GM12872 (cell line): Measurements from ENCODE around the gene KITLG.

Experiments used
- TF ChIP-seq, protein P1 (sequence below): IDR thresholded peaks from 3 replicates; pipeline ENCODE4 v1.5.1; 2011; ENCODE audit warnings: low read depth, mild to moderate bottlenecking, low read length, moderate library complexity; ENCODE audit not compliant: insufficient read depth

The KITLG gene

GRCh38 chr12:88574278-88574677 is 6.0 kb downstream of the KITLG start:
- TF ChIP-seq, protein P1, sequence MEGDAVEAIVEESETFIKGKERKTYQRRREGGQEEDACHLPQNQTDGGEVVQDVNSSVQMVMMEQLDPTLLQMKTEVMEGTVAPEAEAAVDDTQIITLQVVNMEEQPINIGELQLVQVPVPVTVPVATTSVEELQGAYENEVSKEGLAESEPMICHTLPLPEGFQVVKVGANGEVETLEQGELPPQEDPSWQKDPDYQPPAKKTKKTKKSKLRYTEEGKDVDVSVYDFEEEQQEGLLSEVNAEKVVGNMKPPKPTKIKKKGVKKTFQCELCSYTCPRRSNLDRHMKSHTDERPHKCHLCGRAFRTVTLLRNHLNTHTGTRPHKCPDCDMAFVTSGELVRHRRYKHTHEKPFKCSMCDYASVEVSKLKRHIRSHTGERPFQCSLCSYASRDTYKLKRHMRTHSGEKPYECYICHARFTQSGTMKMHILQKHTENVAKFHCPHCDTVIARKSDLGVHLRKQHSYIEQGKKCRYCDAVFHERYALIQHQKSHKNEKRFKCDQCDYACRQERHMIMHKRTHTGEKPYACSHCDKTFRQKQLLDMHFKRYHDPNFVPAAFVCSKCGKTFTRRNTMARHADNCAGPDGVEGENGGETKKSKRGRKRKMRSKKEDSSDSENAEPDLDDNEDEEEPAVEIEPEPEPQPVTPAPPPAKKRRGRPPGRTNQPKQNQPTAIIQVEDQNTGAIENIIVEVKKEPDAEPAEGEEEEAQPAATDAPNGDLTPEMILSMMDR, result no peak

DNA sequence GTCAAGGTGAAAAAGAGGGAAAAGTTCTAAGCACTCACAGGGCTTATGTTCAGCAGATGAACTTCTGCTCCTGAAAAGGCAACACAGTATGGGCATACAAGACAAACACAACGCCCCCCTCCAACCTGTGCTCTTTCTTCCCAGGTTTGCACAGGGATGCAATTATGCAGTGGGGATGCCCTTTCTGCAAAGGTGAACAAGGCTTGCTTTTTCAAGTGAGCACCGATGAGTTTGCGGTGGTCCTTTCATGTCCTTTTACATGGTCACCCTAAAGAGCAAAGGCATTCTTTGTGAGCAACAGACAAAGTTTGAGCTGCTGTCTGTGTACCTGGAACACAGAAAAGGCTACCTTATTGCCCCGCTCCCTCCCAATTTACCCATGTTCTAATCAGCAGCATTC is 6.7 kb downstream of the KITLG start:
- TF ChIP-seq, protein P1, result no peak

DNA sequence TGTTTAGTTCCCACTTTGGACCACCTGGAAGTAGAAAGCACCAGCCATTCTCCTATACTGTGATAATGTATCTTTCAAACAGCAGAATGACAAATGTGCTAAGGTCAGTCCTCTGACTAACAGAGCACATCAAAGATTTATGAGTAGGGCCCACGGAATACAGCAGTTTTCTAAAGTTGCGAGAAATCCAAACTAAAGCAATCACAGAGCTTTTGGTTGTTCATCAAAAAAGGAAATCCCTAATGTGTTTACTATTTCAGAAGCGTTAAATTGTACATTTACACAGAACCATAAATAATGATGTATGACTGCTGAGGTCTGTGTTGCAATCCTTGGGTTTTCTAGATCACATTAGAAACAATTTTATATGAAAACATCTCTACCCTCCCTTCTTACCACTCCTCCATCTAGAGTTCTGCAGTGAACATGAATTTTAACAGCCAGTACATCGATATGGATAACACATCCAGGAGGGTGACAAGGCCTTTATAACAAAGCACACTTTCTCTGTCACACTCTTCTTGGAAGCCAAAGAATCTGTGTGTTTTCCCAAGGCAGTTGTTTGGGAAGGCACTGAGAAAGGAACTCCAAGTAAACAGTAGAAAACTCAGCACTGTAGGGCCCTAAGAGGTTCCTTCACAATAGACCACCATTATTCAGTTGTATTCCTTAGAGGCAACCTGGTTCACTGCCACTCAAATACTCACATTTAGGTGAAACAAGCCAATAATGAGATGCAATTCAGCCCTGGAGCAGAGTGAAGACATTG is 7.3 kb downstream of the KITLG start:
- TF ChIP-seq, protein P1, result no peak

GRCh38 chr12:88571543-88571942 is 8.7 kb downstream of the KITLG start:
- TF ChIP-seq, protein P1, result no peak

DNA sequence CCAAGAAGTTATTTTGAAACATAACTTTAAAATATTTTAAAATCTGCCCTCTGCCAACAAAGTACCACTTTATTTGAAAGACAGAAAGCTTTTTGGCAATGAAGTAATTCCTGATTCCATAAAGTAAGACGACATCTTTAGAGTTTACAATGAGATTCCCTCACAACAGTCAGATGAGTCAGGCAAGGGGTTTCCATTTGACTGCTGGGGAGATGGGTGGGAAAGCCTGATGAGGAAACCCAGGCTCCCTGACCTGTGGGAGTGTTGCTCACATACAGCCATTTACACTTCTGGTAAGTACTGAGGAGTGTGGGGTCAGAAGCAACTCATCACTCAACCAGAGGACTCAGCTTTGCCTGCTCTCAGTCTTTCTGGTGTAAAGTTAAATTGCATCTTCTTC is 10.2 kb downstream of the KITLG start:
- TF ChIP-seq, protein P1, result no peak

GRCh38 chr12:88566430-88566829 is 13.8 kb downstream of the KITLG start:
- TF ChIP-seq, protein P1, result no peak

DNA sequence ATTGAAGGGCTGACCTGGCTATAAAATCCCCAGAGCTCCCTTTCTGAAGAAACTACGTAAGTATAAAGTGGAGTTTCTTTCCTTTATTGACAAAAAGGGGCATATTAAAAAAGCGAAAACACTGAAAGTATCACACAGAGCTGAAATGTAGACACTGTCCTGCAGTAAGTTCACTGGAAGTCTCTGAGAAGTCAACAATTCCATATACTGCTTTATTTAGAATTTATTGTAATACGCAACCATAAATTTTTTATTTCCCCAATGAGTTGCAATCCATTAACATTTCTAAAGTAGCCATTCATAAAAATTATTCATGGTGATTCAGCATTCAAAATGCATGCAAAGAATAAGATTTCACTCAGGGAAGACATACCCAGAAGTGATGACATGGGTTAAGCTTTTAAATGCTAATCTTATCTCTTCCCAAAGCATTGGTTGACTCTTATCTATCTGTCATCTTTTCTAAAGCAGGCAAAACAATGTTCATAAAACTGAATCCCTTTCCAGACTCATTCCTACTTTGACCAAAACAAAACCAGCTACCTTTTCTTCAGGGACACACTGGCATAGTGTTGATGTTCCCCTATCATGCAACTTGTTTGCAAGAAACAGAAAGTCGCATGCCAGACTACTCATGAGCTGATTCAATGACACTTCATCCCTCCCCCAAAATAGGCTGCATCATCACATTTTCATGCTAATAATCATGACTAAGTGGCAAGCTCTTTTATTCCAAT is 17.3 kb downstream of the KITLG start:
- TF ChIP-seq, protein P1, result no peak
